LNCaP clone FGC (cell line): ENCODE results near the gene SAP30L.

ENCODE experiments used
- DNase-seq: peaks from one replicate; pipeline ENCODE4 v3.0.0-alpha.2; 2011; ENCODE audit warnings: low read depth
- H3K4me3 ChIP-seq: 2 replicates; pipeline ENCODE4 v1.5.1; 2011; ENCODE audit warnings: mild to moderate bottlenecking, low read depth, low read length, control low read depth
- TF ChIP-seq, protein P1 (sequence below): IDR thresholded peaks from 2 replicates; pipeline ENCODE4 v1.5.1; 2012; ENCODE audit warnings: mild to moderate bottlenecking; ENCODE audit not compliant: control insufficient read depth, insufficient read depth; ENCODE audit errors: extremely low read depth

Gene SAP30L

DNA sequence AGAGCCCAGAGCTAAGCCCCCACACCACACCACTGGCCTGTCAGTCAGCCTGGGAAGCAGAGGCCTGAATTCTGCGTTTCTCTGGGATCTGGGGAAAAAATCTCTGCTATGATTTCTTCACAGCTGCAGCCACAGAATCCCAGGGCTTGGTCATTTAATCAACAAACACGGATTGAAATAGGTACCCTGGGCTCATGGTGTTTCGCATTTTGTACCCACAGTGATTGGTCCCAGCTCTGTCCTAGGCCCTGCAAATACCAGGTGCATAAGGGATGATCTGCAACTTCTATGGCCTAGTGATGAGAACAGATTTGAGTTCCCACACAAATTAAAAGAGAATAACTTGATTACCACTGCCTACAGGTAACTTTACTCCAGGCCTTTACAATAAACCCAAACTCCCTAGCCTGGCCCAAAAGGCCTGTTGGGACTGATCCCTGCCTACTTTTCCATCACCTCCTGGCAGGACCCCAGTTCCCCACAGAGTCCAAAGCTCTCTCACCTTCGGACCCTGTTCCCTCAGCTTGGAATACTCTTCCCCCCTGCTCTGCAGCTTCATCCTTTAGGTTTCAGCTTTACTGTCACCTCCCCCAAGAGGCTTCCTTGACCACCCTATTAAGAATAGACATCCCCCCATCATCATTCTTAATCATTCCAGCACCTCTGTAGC, 14.7 kb upstream of the SAP30L start:
- no peak overlapping the region for H3K4me3 ChIP-seq
- no peak for DNase-seq
- TF ChIP-seq, protein P1, sequence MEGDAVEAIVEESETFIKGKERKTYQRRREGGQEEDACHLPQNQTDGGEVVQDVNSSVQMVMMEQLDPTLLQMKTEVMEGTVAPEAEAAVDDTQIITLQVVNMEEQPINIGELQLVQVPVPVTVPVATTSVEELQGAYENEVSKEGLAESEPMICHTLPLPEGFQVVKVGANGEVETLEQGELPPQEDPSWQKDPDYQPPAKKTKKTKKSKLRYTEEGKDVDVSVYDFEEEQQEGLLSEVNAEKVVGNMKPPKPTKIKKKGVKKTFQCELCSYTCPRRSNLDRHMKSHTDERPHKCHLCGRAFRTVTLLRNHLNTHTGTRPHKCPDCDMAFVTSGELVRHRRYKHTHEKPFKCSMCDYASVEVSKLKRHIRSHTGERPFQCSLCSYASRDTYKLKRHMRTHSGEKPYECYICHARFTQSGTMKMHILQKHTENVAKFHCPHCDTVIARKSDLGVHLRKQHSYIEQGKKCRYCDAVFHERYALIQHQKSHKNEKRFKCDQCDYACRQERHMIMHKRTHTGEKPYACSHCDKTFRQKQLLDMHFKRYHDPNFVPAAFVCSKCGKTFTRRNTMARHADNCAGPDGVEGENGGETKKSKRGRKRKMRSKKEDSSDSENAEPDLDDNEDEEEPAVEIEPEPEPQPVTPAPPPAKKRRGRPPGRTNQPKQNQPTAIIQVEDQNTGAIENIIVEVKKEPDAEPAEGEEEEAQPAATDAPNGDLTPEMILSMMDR: no peak

- DNase-seq: no peak
- TF ChIP-seq, protein P1: no peak
- H3K4me3 ChIP-seq: no peak overlapping the region
Measured at GRCh38 chr5:154435226-154435625, 10.6 kb upstream of the SAP30L start.

GRCh38 chr5:154437281-154437965, 8.4 kb upstream of the SAP30L start:
- TF ChIP-seq, protein P1: no peak
- DNase-seq: no peak
- no peak overlapping the region for H3K4me3 ChIP-seq

- DNase-seq: no peak
- TF ChIP-seq, protein P1: no peak
- H3K4me3 ChIP-seq: no peak overlapping the region
Measured at GRCh38 chr5:154440540-154440939, 5.3 kb upstream of the SAP30L start.

DNA sequence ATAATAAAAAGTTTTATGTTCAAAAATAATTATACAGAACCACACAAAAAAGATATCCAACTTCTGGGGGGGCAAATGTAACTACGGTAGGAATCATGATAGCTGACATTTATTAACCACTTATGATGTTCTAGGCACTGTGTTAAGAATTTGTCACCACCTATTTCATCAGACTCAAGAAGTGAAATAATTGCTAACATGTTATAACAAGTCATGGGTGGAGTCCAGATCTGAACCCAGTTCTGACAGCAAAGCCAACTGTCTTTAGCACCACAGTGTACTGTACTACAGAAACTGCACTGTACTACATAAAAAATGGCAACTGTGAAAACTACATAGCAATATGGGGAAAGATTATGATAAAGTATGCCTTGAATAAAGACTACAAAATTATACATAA, 3.0 kb upstream of the SAP30L start:
- DNase-seq: no peak

GRCh38 chr5:154444556-154445421, 1.0 kb upstream of the SAP30L start:
- TF ChIP-seq, protein P1: no peak
- DNase-seq: no peak
- peak overlapping the region; percentile 99 for H3K4me3 ChIP-seq

More for the DNA sequence above, 3.0 kb upstream of the SAP30L start:
- TF ChIP-seq, protein P1: no peak
- no peak overlapping the region for H3K4me3 ChIP-seq
